ENCODE results near the gene TCTA.

Gene TCTA

GRCh38 chr3:49454898-49455681 is 42.9 kb downstream of the TCTA start:
- H3K9ac ChIP-seq, result no peak overlapping the region
- H3K27ac ChIP-seq, result no peak overlapping the region
- no peaks in the 10 kb centered on the region for H4K20me1 ChIP-seq
- peak overlapping the region in 1 of 11 experiments; percentile 4; a peak in 1 of 22 replicates for H3K4me2 ChIP-seq
- no peak for TF ChIP-seq Cebpa-rat (IDR thresholded peaks at IDR 0.05)
- H3K4me1 ChIP-seq, result peaks cover 0 to 26% (median 15%) of the 10 kb centered on the region in 10 experiments; a peak in 16 of 20 replicates
- no peaks in the 10 kb centered on the region for H3K36me3 ChIP-seq
- H3K9me3 ChIP-seq (replicated peaks in 1 of 11), result no peaks in the 10 kb centered on the region
- H3K4me3 ChIP-seq, result no peak overlapping the region
- no peaks in the 10 kb centered on the region for H3K27me3 ChIP-seq

- no peak overlapping the region for H3K27ac ChIP-seq
- H3K4me1 ChIP-seq, result peaks cover 0 to 26% (median 15%) of the 10 kb centered on the region in 10 experiments; a peak in 16 of 20 replicates
- no peak for TF ChIP-seq Cebpa-rat (IDR thresholded peaks at IDR 0.05)
- H3K4me3 ChIP-seq, result no peak overlapping the region
- no peaks in the 10 kb centered on the region for H3K9me3 ChIP-seq (replicated peaks in 1 of 11)
- no peak overlapping the region for H3K9ac ChIP-seq
- H3K4me2 ChIP-seq, result no peak overlapping the region
- no peaks in the 10 kb centered on the region for H4K20me1 ChIP-seq
- H3K27me3 ChIP-seq, result no peaks in the 10 kb centered on the region
- H3K36me3 ChIP-seq, result no peaks in the 10 kb centered on the region
Measured at GRCh38 chr3:49456466-49456865, 44.2 kb downstream of the TCTA start.

DNA sequence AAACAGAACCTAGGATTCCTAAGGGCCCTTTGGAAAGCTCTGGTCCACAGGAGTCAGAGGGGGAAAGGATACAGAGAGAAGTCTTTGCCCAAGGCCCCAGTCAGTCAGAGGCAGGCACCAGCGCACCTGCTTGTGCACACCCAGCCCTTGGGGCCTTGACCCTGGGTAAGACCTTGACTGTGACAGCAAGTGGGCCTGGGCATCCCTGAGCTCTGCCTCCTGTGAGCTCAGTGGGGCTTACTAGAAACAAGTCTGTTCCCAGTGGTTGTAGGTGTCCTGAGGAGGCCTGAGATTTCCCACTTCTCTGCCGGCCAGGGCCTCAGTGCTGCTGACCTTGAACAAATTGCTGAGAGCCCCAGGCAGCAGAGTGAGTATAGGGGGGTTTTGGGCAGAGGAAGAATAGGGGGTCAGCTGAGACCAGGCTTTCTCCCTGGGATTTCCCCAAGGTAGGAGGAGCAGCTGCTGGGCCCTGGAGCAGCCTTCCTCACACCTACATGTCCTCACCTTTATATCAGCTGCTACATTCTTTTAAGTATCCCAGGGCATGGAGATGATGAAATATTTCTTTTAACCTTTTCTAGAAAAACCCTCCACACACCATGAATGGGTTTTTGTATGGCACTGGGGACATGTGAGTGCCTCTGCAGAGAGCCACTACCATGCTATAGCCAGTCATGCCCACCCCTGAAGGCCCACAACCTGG is 48.1 kb downstream of the TCTA start:
- TF ChIP-seq Cebpa-rat (IDR thresholded peaks at IDR 0.05), result no peak
- no peak overlapping the region for H3K9ac ChIP-seq
- no peaks in the 10 kb centered on the region for H3K36me3 ChIP-seq
- no peak overlapping the region for H3K4me2 ChIP-seq
- H3K4me3 ChIP-seq, result no peak overlapping the region
- no peak overlapping the region for H3K27ac ChIP-seq
- no peaks in the 10 kb centered on the region for H3K9me3 ChIP-seq (replicated peaks in 1 of 11)
- peaks cover 0 to 6% (median 4%) of the 10 kb centered on the region in 10 experiments; a peak in 13 of 20 replicates for H3K4me1 ChIP-seq
- H3K27me3 ChIP-seq, result no peaks in the 10 kb centered on the region
- no peaks in the 10 kb centered on the region for H4K20me1 ChIP-seq

DNA sequence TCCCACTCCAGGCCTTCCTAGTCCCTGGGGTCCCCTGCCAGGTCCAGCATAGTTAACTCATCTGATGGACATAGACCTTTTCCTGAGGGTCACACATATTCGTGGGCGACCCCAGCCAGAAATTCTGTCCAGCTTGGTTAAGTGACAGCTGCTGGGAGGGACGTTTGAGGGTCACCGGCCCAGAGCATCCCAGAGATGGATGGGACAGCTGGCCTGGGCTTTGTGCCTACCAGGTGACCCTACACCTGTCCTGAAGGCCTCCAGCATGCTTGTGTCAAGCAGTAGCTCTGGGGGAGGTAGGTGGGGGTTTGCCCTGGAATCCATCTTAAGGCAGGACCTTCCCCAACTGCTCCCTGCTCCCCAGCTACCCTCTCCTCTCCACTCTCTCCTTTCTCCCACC is 48.7 kb downstream of the TCTA start:
- H3K36me3 ChIP-seq, result no peaks in the 10 kb centered on the region
- no peaks in the 10 kb centered on the region for H3K9me3 ChIP-seq (replicated peaks in 1 of 11)
- H3K4me1 ChIP-seq, result peaks cover 0 to 12% (median 9%) of the 10 kb centered on the region in 10 experiments; a peak in 15 of 20 replicates
- H3K9ac ChIP-seq, result no peak overlapping the region
- TF ChIP-seq Cebpa-rat (IDR thresholded peaks at IDR 0.05), result no peak
- no peaks in the 10 kb centered on the region for H4K20me1 ChIP-seq
- H3K27me3 ChIP-seq, result no peaks in the 10 kb centered on the region
- H3K4me3 ChIP-seq, result no peak overlapping the region
- H3K27ac ChIP-seq, result no peak overlapping the region
- no peak overlapping the region for H3K4me2 ChIP-seq

- no peak overlapping the region for H3K4me2 ChIP-seq
- no peaks in the 10 kb centered on the region for H3K27me3 ChIP-seq
- no peak overlapping the region for H3K4me3 ChIP-seq
Measured at GRCh38 chr3:49461443-49462171, 49.4 kb downstream of the TCTA start.

GRCh38 chr3:49462222-49462621 is 50.0 kb downstream of the TCTA start:
- Histone ChIP-seq H3K4me1 (peaks cover 0 to 13% (median 10%) of the 10 kb centered on the region in 10 experiments; a peak in 15 of 20 replicates), H3K4me2 (no peak overlapping the region), H3K4me3 (no peak overlapping the region), H3K9me3 (replicated peaks in 1 of 11) (no peaks in the 10 kb centered on the region), H4K20me1 (no peaks in the 10 kb centered on the region), H3K27me3 (no peaks in the 10 kb centered on the region), H3K36me3 (no peaks in the 10 kb centered on the region), H3K9ac (peak overlapping the region in 1 of 11 experiments; percentile 29; a peak in 1 of 22 replicates), H3K27ac (no peak overlapping the region)
- TF ChIP-seq Cebpa-rat (IDR thresholded peaks at IDR 0.05), result no peak

More at GRCh38 chr3:49461443-49462171, 49.4 kb downstream of the TCTA start:
- H4K20me1 ChIP-seq, result no peaks in the 10 kb centered on the region
- H3K4me1 ChIP-seq, result peaks cover 0 to 13% (median 10%) of the 10 kb centered on the region in 10 experiments; a peak in 15 of 20 replicates
- no peaks in the 10 kb centered on the region for H3K9me3 ChIP-seq (replicated peaks in 1 of 11)
- no peak for TF ChIP-seq Cebpa-rat (IDR thresholded peaks at IDR 0.05)
- peak overlapping the region in 1 of 11 experiments; percentile 29; a peak in 1 of 22 replicates for H3K9ac ChIP-seq
- no peak overlapping the region for H3K27ac ChIP-seq
- no peaks in the 10 kb centered on the region for H3K36me3 ChIP-seq

DNA sequence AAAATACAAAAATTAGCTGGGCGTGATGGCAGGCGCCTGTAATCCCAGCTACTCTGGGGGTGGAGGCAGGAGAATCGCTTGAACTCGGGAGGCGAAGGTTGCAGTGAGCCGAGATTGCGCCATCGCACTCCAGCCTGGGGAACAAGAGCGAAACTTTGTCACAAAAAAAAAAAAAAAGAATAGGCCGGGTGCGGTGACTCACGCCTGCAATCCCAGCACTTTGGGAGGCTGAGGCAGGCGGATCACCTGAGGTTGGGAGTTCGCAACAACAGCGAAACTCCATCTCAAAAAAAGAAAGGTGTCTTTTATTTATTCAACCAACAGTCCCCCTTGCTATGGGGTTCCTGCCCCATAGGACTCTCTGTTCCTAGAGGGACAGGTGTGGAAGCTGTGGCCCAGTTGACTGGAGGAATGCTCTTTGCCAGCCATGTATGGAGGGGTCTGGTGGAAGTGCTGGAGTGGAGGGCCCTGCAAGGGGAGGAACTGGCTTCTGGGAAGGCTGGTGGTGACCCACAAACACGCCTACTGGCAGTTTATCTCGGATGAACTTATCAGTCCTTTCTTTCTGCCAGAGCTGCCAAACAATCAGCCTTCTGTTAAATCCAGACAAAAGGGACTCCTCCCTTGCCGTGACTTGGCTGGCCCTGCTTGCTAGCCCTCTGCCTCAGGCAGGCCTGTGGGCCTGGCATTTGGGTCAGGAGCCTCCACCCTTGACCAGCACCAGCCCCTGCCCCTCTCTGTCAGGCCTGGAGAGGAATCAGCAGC is 53.2 kb downstream of the TCTA start:
- H3K27ac ChIP-seq, result peak overlapping the region in 1 of 11 experiments; percentile 16; a peak in 1 of 22 replicates
- TF ChIP-seq Cebpa-rat (IDR thresholded peaks at IDR 0.05), result peak in 1 of 11 experiments; percentile 50; a peak in 1 of 22 replicates
- peak overlapping the region in 1 of 11 experiments; percentile 32; a peak in 2 of 22 replicates for H3K9ac ChIP-seq

More for the DNA sequence above, 53.2 kb downstream of the TCTA start:
- H3K27me3 ChIP-seq, result no peaks in the 10 kb centered on the region
- H3K4me1 ChIP-seq, result peaks cover 8 to 21% (median 19%) of the 10 kb centered on the region in 10 experiments
- H4K20me1 ChIP-seq, result peaks cover 0 to 1% (median 0%) of the 10 kb centered on the region in 11 experiments; a peak in 4 of 22 replicates
- H3K4me2 ChIP-seq, result peak overlapping the region in 6 of 11 experiments; percentile 10 to 34 (median 22); a peak in 5 of 22 replicates
- no peak overlapping the region for H3K4me3 ChIP-seq
- no peaks in the 10 kb centered on the region for H3K36me3 ChIP-seq
- H3K9me3 ChIP-seq (replicated peaks in 1 of 11), result no peaks in the 10 kb centered on the region
